Stimulated activated CD4-positive, alpha-beta T cell treated with anti-CD3 and anti-CD28 coated beads, TNF-alpha, amount 100 ng/mL, for 1 hour (primary cell): ENCODE data around the gene TNS3.

ENCODE experiments used
- DNase-seq, 3 donors: peaks; one replicate each; pipeline ENCODE4 v3.0.0-alpha.2; 2020; ENCODE audit warnings: low read depth in 3 of 3, low spot score in 1 of 3

The TNS3 gene

DNA sequence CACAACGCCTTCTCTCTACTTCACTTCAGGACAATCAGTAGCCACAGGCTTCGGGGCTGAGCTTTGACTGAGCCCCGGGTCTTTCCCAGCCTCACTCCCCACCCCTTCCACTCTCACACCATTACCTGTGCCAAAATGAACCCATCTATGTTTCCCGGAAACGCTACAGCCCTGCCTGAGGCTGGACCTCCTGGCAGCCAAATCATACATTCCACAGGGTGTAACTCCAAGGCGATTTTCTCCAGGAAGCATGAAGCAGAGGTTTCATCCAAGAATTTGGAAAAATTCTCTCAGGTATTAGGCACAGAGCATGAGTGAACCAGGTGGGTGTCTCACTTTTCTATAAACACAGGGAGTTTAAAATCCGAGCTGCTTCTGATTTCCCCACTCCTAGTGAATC is 286.3 kb downstream of the TNS3 start:
- no peak for DNase-seq

DNA sequence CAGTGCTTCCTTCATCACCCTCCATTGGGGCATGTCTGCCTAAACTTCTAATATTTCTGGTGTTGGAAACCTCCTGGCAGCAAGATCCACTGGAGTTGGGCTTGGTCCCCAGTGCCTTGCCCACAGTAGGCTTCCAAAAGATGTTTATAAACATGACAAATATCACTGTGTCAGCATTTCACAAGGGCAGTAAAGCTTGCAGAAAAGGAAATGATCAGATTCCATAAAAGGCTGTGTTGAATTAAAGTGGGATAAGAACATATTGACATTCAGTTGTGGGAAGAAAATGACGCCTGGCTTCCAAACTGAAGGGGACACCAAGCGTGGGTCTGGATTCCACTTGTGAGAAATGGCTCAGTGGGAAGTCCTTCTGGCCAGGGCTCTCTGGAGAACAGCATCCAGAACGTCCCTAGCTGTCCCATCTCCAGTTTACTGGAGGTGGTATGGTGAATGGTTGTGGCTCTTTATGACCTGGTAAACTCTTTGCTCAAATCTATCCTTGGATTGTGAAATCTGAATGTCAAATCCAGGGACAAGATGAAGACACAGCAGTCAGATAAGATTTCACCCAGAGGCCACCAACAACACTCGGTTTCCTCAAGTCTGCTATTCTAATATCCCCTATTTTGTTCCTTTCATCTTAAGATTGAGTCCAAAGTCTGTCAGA is 287.2 kb downstream of the TNS3 start:
- no peak for DNase-seq

DNA sequence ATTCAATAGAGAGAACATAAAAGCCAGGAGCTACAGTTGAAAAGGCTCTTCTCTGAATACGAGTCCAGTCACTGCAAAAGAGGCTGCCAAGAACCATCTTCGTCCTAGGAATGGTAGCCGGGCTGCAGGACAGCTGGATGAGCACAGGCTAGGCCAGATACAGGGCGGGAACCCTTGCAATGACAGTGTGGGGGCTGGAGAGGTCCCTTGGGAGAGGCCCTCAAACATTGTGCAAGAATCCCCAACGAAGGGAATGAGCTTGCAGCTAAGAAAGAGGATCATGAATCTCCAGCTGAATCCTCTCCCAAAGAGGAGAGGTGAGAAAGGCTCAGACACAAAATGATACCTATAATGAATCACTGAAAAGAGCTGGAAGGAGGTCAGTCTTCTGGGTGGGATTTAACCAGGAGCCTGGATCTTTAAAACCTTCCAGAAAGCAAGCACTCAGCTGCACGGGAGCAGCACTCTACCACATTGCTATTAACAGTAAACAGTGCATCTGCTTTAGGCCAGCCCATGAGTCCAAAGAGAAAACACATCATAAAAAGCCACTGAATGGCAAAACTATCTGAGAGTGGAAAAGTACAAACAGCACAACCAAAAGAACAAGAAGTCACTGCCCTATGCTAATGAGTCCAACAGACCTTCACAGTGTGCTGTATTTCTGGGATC is 287.9 kb downstream of the TNS3 start:
- no peak for DNase-seq

DNA sequence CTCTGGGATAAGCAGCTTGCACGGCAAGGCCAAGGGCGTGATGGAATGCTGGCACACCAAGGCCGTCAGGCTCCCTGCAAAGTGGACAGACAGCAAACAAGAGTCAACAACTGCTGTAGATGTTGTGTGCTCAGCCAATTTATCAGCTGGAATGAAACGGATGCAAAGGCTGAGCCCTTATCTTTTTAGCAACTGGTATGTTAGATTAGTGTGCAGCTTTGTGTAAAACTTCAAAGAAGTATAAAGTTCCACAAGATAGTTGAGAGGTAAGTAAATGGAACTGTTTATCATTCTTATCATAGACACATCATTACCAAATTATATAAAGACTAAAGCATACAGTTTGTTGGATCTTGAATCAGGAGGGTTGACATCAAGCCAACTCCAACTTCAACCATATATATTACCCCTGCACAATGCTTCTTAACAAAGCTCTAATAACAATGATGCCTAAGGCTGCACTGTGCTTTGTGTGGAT is 289.0 kb downstream of the TNS3 start:
- no peak for DNase-seq

DNA sequence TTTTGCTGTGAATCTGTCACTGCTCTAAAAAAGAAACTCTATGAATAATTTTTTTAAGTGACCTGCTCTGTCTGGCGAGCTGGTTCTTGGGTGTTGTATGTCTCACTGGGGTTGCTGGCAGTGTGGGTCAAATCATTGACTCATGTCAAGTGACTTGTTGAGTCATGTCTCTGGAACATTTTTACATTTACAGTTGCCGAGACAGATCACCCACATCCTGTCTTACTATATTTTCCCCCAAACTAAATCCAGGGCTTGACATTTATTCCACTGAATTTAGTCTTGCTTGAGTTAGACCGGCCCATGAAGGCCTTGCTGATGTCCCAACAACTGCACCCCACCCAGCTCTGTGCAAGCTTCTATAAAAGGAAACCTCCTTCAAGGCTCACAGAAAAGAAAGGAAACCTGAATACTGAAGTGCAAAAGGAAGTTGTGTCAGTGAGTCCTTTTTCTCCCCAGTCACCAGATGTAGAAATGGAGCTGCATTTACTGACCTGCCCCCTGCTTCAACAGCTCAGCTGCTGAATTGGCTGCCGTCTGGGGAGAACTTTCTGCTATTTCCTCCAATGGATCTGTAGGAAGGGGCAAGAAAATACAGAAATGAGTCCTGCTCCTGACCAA is 290.3 kb downstream of the TNS3 start:
- DNase-seq, result no peak

DNA sequence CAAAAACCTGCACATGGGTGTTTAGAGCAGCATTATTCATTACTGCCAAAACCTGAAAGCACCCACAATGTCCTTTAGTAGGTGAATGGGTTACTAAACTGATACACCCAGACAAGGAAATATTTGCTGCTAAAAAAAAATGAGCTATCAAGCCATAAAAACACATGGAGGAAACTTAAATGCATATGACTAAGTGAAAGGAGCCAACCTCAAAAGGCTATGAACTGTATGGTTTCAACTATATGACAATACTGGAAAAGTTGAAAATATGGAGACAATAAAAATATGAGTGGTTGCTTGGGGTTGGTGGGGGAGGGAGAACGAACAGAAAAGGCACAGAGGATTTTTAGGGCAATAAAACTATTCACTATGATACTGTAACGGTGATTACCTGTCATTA is 291.0 kb downstream of the TNS3 start:
- no peak for DNase-seq

DNA sequence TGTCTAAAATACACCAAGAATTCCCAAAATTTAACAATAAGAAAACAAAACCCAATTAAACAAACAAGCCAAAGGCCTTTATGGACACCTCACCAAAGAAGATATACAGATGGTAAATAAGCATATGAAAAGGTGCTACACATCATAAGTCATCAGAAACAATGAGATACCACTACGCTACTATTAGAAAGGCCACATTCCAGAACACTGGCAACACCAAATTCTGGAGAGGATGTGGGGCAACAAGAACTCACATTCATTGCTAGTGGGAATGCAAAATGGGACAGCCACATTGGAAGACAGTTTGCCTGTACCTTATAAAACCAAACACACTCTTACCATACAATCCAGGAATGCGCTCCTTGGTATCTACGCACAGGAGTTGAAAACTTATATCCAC is 291.4 kb downstream of the TNS3 start:
- no peak for DNase-seq

DNA sequence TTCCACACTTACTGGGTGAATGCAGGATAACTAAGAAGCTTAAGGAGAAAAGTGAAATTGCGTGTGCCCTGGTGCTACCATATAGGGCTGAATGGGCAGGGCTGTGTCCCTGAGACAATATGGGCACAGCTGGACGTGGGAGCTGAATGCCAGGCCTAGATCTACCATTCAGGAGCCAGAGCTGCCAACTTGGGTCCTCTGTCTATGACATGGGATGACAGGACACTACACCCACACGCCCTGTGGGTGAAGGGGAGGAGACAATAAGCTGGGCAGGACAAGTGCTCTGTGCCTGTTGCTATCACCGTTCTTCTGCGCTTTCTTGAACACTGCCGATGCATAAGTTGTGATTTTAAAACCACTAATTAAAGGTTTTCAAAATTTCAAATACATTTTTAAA is 293.9 kb downstream of the TNS3 start:
- no peak for DNase-seq

DNA sequence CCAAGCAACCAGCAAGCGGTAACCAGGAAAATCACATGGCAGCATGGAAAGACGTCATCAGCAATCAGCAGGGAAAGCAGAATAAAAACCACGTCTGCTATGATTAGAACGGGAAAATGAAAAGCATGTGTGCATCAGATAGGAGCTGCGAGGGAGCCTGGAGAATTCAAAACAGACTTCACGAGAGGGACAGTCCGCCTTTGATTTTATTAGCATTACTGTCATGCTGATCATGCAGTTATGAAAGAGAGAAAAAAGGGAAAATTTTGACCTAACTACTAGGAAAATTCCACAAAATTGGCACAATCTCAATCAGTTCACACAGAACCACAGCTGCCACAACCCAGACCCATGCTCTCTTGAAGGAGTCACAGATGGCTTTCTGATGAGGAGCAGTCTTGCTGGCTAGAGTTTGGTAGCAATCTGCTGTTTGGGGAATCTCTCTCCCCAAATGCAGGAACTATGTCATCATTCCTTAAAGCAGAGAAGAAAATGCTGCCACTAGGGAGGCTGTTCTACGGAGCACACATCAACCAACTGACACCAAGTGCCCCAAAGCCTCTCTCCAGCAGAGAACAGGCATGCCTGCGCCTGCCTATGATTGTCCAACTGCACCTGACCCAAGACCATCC is 295.9 kb downstream of the TNS3 start:
- no peak for DNase-seq

DNA sequence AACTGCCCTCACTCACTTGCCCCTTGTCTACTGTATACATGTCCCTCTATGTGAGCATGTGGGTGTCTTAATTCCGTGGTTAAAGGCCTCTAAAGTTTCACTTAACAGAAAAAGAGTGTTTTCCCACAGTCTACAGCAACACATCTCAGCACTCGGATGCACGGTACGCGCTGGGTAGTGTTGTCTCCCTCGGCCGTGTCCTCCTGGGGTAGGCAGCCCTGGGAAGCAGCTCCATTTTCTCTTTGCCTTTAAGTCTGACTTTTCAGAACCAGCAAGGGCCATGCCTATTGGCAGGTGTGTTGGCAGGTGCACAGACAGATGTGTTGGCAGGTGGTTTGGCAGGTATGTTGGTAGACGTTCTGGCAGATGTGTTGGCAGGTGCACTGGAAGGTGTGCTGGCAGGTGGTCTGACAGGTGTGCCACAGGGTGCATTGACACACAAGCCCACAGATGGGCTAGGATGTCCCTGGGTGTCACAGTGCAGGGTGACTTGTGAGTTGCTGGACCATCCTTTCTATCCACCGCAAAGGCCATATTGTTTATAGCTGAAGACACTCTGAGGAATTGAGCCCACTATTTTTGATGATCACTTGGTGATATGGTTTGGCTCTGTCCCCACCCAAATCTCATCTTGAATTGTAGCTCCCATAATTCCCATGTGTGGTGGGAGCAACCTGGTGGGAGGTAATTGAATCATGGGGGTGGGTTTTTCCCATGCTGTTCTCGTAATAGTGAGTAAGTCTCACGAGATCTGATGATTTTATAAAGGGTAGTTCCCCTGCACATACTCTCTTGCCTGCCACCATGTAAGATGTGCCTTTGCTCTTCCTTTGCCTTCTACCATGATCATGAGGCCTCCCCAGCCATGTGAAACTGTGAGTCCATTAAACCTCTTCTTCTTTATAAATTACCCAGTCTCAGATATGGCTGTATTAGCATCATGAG is 296.9 kb downstream of the TNS3 start:
- no peak for DNase-seq

DNA sequence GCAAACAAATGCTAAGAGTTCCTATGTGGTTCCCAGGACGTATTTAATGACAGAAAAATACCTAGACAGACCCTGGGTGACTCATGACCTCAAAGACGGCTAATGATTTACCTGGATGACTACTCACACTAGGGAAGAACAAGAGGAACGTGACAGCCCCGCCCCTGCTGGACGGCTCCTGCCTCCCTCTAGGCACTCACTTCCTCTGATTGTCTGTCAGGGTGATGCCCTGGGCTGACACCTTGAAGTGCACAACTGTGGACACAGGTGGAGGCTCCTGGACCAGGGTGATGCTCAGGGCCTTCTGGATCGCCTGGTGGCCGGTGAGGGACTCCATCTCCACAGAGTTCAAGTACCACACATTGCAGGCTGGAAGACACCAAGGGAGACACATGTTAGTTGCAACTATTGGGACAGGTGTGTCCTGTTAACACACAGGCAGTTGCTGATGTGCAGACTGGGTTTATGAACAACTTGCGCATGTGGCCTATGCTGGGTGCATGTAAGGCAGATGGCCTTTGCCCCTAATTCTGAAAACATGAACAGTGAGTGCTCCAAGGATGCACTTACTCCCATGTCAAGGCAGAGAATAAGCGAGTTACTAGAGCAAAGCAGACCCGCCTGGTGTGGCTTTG is 298.3 kb downstream of the TNS3 start:
- no peak for DNase-seq

DNA sequence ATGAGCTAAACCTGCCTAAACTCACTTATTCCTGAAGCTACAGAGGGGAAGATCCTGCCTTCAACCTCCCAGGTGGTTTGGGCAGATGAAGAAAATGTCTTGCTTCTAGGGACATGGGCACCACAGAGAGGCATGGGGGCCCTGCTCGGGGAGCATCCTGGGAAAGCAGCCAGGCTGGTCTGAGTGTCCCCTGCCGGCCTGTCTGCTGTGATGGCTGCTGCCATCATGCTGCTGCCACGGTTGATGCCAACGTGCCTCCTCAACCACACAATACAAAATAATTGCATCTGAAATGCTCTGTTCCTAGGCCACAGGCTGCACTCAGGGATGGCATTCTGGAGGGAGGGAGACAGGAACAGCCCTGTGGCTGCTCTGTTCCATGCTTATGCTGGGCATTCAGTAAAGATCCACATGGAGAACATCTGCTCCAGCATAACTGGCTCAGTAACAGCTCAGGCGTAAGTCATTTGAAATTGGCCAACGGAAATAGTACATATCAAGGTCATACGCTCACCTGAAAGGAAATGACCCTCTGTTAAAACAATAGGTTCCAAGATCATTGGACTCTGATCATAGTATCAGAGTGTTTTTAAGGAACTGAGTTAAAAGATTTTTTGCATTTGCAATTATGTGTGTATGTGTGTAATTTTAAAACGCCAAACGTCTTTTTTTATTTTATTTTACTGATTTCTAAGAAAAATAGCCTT is 299.0 kb downstream of the TNS3 start:
- DNase-seq, result no peak

DNA sequence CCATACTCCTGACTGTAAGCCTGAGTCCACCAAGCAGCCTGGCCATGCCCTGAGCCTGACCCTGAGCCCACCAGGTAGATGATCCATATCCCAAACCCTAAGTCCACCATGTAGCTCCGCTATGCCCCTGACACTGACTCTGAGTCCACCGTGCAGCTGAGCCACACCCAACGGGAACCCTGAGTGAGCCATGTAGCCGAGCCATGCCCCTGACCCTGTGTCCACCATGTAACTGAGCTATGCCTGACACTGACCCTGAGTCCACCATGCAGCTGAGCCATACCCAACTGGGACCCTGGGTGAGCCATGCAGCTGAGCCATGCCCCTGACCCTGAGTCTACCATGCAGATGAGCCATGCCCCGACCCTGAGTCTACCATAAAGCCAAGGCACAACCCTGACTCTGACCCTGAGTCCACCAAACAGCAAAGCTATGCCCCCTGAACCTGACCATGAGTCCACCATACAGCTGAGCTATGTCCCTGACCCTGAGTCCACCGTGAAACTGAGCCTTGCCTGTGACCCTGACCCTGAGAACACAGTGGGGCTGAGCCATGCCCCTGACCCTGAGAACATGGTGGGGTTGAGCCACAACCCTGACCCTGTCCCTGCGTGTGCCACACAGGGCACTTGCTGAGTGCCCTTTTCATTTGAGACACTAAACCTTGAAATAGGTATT is 299.8 kb downstream of the TNS3 start:
- no peak for DNase-seq

DNA sequence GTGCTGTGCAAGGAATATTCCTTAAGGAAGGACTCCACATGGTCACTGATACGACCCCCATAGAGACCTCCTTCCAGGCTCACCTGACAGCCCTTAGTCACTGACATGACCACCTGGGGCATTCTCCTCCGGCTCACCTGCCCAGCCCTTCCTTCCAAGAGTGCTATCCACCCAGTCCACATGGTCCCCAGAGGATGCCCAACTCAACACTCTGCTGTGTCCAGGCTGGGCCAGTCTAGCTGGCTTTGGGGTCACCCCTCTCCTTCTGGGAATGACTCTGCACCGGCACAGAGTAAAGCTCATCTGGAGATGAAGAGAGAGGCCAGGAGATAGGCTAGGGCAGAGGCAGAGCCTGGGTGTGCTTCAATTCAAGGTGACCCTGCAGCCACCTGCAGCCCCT is 300.8 kb downstream of the TNS3 start:
- no peak for DNase-seq

DNA sequence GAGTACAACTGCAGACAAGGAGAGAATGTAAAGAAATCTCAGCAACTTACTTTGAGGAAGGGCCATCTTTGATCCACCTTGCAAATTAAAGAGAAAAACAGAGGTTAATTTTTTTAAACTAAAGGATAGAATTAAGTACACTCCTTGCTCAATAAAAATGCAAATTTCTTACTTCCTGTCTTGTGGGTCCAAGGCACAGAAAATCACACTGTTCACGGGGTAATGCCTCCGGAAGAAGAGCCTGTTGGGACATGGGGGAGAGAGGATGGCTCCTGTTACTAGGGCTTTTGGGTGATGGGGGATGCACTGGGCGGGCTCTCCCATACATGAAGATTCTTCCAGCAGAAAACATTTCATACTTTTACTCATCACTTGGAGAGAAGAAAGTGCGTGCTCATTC is 301.8 kb downstream of the TNS3 start:
- no peak for DNase-seq

DNA sequence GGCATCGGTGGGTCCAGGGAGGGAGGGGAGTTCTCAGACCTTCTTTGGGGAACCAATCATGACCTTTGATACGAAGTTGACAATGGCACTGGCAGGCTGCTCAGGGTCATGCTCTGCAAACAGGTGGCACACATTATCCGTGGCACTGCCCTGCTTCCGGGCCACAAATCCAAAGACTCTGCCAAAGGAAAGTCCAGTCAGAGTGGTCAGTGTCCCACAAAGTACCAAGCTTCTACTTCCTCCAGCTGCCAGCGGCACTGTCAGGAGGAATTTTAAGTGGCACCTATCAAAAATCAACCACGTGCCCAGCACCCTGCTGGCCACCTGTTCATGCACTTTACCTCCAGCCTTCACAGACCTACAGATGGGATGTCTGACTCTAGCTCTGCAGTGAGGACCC is 303.9 kb downstream of the TNS3 start:
- DNase-seq, result no peak

DNA sequence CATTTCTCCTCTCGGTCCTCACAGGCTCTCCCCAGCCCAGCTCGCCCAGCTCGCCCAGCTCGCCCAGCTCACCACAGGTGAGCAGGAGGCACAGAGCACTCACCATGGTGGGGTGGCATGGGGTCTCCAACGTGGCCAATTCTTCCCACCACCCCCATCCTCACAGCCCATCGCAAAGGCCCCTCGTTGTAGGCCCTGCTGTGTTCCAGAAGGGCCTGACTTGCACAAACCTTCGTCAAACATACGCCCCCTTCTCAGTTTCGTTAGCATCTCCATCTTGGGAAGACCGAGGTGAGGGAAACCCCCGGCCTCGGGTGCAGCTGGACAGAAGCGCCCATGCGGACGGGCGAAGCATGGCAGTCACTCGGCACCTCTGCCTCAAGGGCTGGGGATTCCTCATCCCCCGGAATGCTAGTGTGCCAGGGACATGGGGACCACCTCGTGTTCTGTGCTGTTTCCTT is 304.6 kb downstream of the TNS3 start:
- no peak for DNase-seq

DNA sequence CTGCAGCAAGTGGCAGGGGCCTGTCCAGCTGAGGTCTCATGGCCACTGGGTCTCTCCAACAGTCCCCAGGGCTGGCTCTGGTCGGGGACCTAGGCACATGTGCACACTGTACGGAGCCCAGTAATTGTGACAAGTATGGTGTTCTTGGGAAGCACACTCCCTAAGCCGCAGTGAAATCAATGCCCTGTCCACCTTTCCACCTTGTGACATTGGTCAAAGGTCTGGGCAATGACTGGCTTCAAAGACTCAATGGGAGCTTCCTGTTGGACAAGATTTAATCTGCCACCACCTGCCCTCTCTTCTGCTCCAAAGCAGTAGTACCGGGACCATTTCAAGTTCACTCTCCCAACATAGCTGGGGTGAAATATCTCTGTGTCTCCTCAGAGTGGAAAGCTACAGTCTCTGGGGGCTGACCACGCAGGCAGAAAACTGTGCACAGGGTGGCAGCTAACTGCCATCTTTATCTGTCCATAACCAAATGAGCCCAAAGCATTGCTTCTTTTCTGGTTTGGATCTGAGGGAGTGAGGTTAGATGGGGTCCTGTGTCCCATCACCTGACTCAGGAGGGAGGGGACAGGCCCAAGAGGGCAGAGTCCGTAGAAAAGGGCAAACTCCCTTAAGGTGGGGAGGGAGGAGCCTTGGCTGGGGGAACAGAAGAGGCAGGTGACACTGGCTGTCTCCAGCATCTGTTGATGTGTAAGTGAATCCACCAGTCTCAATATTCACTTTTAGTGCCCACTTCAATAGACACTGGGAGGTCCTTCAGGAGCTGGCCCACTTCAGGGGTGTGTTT is 307.7 kb downstream of the TNS3 start:
- no peak for DNase-seq
